ENCODE measurements around the gene TTC34. TPM values are rescaled to one million over a fixed set of nuclear protein-coding genes. Genes with fewer than 3 reads are reported as not detected.

The TTC34 gene, protein sequence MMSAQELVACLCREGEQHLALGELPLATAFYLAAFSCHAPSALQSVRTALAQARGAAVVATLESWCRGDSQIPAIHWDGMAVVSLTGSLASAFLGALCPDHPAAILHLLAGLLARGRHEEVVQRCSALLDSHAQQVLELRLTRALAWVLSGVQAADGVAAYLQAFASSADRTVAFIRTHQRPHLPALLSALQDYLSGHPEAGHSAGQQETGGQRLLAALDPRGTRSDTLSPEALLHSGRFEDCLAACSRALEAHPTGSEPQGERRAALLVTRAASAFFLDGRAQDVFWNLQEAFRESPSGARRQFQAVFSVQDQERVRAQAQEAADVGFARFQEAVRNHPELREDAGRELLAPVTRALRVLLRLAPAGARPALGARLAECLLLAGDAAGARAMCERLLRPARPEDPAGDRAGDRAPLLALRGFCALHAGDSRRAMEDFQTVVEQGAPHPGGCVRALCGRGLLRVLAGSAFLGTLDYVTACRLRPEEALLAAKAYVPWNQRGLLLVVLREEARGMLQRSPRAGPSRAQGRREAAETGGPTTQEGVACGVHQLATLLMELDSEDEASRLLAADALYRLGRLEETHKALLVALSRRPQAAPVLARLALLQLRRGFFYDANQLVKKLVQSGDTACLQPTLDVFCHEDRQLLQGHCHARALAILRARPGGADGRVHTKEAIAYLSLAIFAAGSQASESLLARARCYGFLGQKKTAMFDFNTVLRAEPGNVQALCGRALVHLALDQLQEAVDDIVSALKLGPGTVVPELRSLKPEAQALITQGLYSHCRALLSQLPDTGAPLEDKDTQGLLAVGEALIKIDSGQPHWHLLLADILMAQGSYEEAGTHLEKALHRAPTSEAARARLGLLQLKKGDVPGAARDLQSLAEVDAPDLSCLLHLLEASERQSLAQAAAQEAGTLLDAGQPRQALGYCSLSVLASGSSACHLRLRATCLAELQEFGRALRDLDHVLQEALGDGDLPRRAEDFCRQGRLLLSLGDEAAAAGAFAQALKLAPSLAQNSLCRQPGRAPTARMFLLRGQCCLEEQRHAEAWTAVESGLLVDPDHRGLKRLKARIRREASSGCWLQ
- 0.03 and 0.06 TPM in 2 replicates for total RNA-seq (2014; rRNA removed; shearing (Covaris generic))

DNA sequence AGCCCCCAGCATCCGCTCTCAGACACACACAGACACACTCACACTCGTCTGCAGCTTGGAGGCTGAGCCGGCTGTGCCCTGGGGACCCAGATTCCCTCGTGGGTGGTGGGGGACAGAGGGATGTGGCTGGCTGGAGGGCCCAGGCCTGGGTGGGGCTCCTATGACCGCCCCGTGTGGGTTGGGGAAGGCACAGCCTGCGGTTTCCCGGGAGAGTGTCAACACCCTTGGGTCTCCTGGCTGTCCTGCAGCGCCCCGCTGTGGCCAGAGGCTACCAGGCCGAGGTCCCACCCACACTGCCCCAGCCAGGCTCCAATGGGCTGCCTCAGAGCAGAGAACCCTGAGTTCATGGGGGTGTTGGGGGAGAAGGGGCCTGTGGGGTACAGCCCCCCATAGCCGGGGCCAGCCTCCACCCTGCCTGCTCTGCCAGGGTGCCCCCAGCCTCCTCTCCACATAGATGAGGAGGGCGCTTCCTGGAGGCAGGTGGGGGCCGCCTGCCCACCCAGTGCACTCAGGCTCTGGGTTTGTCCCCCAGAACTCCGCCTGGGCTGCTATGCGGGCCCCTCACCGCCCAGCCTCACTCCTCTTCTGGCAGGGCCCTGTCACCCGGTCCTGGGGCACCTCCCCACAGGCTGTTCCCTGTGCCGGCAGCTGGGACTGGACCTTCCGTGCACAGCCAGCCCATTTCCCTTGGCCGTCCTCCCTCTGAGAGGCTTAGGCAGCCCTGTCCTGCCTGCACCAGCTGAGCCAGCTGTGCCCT, at the start of gene TTC34:
TSS of gene TTC34 (minus strand) at position 159 of the 757 bp plus-strand sequence. CDS start 866 bp downstream, outside the sequence.
- H3K4me1 ChIP-seq (replicated peaks), result no peaks in the 10 kb centered on the region
- DNase-seq (ENCODE audit: low read depth in 1 of 2, low spot score in 2 of 2), result no peak
- no peak within 1 kb of the TSS for H3K27ac ChIP-seq
- no peaks in the 10 kb centered on the region for H3K36me3 ChIP-seq
- H3K27me3 ChIP-seq (replicated peaks), result no peaks in the 10 kb centered on the region
- H3K9me3 ChIP-seq (replicated peaks), result peaks cover 5% of the 10 kb centered on the region; the same call in 1 of the 2 replicates
- H3K4me3 ChIP-seq, result no peak within 1 kb of the TSS

DNA sequence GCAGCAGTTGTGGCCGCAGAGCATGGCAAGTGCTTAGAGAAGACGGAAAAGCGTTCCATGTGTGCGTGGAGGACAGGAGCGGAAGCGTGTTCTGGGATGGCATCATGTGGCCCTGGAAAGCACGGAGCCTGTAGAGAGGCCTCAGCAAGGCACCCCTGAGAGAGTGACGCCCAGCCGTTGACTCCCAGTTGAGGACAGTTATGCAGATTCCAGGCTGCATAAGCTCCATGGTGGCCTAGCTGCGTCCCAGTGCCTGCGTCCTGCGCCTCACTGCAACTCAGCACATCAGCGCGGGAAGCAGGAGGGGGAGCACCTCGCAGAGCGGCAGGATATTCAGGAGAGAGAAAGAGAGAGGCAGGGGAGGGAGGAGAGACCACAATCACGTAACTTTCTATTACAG, 49.0 kb upstream of the TTC34 start:
- H3K9me3 ChIP-seq (replicated peaks), result no peaks in the 10 kb centered on the region
- no peak for DNase-seq (ENCODE audit: low read depth in 1 of 2, low spot score in 2 of 2)

DNA sequence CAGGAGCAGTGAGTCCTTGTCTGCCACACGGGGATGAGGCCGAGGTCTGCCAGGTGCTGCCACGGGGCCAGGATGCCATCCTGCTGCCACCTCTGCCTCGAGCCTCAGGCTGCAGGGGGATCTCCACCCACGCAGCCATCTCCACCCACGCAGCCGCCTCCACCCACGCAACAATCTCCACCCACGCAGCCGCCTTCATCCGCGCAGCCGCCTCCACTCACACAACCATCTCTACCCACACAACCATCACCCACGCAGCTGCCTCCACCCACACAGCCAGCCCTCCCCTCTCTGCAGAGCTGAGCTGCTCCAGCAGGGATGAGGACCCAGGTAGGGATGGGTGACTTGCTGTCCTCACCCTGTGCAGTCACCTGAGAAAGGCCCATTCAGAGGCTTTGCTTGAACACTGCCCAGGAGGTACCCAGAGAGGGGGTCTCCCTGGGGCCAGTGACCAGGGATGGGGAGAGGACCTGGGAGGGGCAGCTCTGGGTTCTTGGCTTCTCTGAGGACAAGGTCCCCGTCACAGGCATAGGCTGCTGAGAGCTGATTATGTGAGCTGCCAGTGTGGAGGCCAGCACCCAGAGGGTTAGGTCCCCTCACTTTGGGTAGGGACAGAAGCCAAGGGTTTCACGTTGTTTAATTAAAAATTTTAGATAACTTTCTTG, 46.6 kb upstream of the TTC34 start:
- H3K4me3 ChIP-seq, result no peak overlapping the region
- no peak overlapping the region for H3K27ac ChIP-seq
- no peaks in the 10 kb centered on the region for H3K4me1 ChIP-seq (replicated peaks)
- H3K36me3 ChIP-seq, result no peaks in the 10 kb centered on the region
- H3K9me3 ChIP-seq (replicated peaks), result no peaks in the 10 kb centered on the region
- DNase-seq (ENCODE audit: low read depth in 1 of 2, low spot score in 2 of 2), result no peak
- no peaks in the 10 kb centered on the region for H3K27me3 ChIP-seq (replicated peaks)

More for the DNA sequence above, 49.0 kb upstream of the TTC34 start:
- H3K4me1 ChIP-seq (replicated peaks), result no peaks in the 10 kb centered on the region
- no peaks in the 10 kb centered on the region for H3K36me3 ChIP-seq
- no peak overlapping the region for H3K4me3 ChIP-seq
- no peak overlapping the region for H3K27ac ChIP-seq
- H3K27me3 ChIP-seq (replicated peaks), result no peaks in the 10 kb centered on the region

DNA sequence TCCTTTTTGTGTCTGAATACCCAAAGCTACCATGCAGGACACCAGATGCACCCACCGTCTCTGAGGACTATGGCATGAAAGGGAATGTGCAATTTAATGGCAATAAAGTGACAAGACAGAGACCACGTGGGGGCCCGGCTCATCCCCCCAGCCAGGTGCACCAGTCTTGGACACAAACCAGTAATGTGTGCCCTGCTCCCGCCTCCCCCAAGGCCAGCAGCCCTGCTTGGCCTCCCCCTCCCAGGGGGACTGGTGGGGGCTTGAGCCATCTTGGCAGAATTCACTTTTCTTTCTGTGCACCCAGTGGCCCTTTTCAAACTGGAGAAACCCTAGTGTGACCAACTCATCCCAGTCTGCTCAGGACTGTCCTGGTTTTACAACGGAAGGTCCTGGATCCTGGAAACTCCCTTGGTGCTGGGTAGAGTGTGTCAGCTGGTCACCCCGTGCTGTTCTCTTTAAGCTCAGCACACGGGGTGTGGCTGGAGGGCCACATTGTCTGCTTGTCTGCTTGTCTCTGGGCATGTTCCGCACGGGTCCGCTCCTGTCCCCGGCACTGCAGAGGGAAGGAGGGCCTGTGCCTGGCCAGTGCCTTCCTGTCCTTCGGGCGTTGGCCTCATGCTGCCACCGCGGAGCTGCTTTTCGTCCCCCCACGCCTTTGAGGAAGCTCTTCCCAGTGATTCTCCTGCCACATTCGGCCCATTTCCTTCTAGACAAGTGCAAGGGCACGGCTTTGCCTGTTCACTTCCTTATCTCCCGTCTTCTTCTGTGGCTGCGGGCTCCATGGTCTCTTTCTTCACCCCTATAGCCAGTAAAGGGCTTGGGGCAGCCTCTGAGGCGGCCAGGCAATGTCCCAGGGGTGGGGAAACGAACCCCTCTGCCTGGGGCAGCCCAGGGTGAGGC, 45.8 kb upstream of the TTC34 start:
- H3K9me3 ChIP-seq (replicated peaks), result no peaks in the 10 kb centered on the region

DNA sequence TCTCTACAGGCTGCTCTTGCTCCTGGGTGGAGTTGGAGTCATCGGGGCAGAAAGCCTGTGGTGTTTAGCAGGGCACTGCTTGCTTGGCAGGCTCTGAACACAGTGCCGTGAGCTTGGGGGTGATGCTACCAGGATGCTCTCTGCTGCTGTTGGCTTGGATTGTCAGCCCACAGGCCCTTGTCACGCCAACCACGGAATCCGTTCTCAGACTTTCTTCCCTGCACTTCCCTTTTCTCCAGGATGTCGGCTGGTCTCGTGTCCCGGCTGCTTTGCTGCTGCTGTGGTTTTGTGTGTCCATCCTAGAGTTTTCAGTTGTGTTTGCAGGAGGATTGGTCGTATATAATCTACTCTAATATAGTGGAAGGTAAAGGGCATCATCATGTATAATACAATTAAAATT, 44.4 kb upstream of the TTC34 start:
- H3K36me3 ChIP-seq, result no peaks in the 10 kb centered on the region
- DNase-seq (ENCODE audit: low read depth in 1 of 2, low spot score in 2 of 2), result no peak
- H3K4me3 ChIP-seq, result no peak overlapping the region
- H3K27me3 ChIP-seq (replicated peaks), result no peaks in the 10 kb centered on the region
- no peaks in the 10 kb centered on the region for H3K4me1 ChIP-seq (replicated peaks)
- H3K27ac ChIP-seq, result no peak overlapping the region
- no peaks in the 10 kb centered on the region for H3K9me3 ChIP-seq (replicated peaks)

More for the DNA sequence above, 45.8 kb upstream of the TTC34 start:
- Histone ChIP-seq H3K4me1 (replicated peaks) (no peaks in the 10 kb centered on the region), H3K4me3 (no peak overlapping the region), H3K27me3 (replicated peaks) (no peaks in the 10 kb centered on the region), H3K27ac (no peak overlapping the region), H3K36me3 (no peaks in the 10 kb centered on the region)
- DNase-seq (ENCODE audit: low read depth in 1 of 2, low spot score in 2 of 2), result no peak

DNA sequence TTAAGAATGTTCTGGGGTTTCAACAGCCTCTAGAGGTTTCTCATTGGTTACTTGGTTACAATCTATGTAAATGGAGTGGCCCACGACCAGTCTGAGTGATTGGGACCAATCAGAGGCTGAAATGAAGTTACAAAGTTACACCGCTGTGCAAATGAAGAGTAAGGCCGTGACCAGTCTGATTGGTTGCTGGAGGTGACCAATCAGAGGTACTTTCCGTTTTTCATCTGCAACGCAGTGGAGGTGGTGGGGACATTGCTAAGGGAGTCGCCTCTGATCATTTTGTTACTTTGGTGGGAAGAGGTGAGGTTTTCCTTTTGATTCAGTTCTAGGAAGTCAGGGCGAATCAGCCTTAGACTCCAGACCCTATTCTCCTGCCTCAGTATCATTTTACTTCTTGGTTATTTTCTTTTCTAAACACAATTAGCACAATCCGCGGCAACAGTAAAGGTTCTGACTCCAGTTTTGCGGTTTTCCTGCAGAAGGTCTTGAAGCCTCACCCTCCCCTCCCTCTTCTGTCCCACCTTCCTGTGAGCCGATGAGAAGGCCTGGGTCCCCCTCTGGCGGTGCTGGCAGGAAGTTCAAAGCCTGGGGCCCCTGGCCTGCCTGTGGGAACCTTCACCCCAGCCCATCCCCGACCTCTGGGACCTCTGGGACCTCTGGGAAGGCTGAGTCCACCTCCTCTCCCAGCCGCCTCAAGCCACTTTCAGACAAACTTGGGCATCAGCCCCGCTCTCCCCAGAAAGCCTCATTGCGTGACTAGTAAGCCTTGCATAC, 38.7 kb upstream of the TTC34 start:
- no peaks in the 10 kb centered on the region for H3K4me1 ChIP-seq (replicated peaks)
- H3K27ac ChIP-seq, result no peak overlapping the region
- DNase-seq (ENCODE audit: low read depth in 1 of 2, low spot score in 2 of 2), result no peak
- H3K36me3 ChIP-seq, result no peaks in the 10 kb centered on the region
- no peaks in the 10 kb centered on the region for H3K27me3 ChIP-seq (replicated peaks)
- no peaks in the 10 kb centered on the region for H3K9me3 ChIP-seq (replicated peaks)
- no peak overlapping the region for H3K4me3 ChIP-seq

DNA sequence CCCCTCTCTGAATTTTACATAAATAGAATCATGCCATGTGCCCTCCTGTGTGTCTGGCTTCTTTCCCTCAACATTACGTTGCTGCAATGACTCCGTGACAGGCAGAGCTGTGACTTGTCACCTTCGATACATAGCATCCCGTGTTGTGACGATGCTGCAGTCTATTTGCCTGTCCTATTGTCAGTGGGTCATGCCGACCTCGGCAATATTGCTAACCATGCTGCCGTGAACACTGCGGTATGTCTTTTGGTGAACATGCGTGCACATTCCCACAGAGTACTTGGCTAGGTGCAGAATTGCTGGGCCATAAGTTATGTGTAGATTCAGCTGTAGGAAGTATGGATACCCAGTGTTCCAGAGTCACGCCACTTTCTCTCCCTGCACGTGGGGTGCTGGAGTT, 36.3 kb upstream of the TTC34 start:
- Histone ChIP-seq H3K4me3 (no peak overlapping the region), H3K36me3 (no peaks in the 10 kb centered on the region), H3K4me1 (replicated peaks) (no peaks in the 10 kb centered on the region), H3K27me3 (replicated peaks) (no peaks in the 10 kb centered on the region), H3K27ac (no peak overlapping the region), H3K9me3 (replicated peaks) (no peaks in the 10 kb centered on the region)
- no peak for DNase-seq (ENCODE audit: low read depth in 1 of 2, low spot score in 2 of 2)

DNA sequence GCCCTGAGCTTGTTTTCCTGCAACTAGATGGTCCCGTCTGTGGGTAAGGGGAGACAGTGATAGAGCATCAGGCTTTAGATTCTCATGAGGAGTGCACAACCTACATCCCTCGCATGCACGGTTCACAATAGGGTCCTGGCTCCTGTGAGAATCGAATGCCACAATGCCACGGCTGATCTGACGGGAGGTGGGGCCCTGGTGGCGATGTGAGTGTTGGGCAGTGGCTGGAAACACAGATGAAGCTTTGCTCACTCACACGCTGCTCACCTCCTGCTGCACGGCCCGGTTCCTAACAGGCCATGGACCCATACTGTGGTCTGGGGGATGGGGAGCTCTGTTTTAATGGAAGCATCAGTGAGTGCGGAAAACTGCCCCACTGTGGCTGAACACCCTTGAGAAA, 35.8 kb upstream of the TTC34 start:
- Histone ChIP-seq H3K27me3 (replicated peaks) (no peaks in the 10 kb centered on the region), H3K27ac (no peak overlapping the region), H3K4me3 (no peak overlapping the region), H3K36me3 (no peaks in the 10 kb centered on the region), H3K9me3 (replicated peaks) (peaks cover 3% of the 10 kb centered on the region; the same call in 1 of the 2 replicates), H3K4me1 (replicated peaks) (no peaks in the 10 kb centered on the region)
- no peak for DNase-seq (ENCODE audit: low read depth in 1 of 2, low spot score in 2 of 2)

DNA sequence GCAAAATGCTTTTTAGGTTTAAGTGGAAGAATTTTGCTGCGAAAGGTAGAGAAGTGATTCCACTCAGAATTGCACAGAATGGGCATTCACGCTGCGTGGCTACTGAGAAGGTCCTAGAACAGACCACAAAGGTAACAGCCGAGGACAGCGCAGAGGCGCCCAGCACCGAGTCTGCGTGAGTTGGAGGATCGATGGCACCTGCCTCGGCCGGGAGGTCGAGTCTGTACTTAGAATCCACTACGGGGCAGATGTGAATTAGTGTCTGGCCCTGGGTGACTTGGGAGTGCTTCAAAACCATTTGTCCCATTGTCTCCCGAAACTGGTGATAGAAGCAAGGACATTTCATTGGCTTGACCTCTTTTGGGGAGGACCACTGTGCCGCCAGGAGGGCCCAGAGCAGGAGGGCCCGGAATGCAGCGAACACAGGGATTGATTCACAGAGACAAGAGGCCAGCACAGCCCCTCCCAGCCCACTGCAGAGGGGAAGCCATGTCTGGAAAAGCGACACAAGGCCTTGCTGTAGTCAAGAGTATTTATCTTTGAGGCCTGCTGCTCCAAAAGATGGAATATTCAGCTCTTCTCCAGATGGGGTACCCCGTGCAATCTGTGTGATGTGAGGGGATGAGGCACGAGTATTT, 35.0 kb upstream of the TTC34 start:
- H3K27me3 ChIP-seq (replicated peaks), result no peaks in the 10 kb centered on the region
- H3K4me3 ChIP-seq, result no peak overlapping the region
- peaks cover 5% of the 10 kb centered on the region; the same call in 1 of the 2 replicates for H3K9me3 ChIP-seq (replicated peaks)
- H3K27ac ChIP-seq, result no peak overlapping the region
- DNase-seq (ENCODE audit: low read depth in 1 of 2, low spot score in 2 of 2), result no peak
- no peaks in the 10 kb centered on the region for H3K36me3 ChIP-seq
- H3K4me1 ChIP-seq (replicated peaks), result no peaks in the 10 kb centered on the region

DNA sequence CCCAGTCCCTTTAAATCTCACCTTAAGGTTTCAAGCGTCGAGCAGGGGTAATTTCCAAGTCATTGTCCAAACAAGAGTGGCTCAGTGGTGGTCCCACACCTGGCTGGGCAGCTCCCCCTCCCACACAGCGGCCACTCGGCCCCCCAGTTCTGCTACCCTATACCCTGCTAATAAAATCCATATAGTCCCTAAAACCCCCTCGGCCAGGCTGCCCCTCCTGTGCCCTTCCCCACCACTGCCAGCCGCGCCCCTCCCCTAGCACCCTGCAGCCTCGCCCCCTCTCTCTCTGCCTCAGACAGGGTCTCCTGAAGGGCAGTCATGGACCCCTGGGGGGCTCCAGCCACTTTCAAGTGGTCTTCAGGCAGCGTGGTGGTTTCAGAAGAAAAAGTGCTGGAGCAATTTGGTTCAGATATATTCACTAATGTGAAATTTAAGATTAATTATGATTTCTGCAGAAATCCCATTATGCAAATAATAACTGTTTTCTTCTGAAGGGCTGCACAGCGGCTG, 34.2 kb upstream of the TTC34 start:
- Histone ChIP-seq H3K36me3 (no peaks in the 10 kb centered on the region), H3K9me3 (replicated peaks) (peaks cover 5% of the 10 kb centered on the region; the same call in 1 of the 2 replicates)

More for the DNA sequence above, 34.2 kb upstream of the TTC34 start:
- Histone ChIP-seq H3K27me3 (replicated peaks) (no peaks in the 10 kb centered on the region), H3K27ac (no peak overlapping the region), H3K4me3 (no peak overlapping the region), H3K4me1 (replicated peaks) (no peaks in the 10 kb centered on the region)
- DNase-seq (ENCODE audit: low read depth in 1 of 2, low spot score in 2 of 2), result no peak

Data from SJSA1 (cell line).